ENCODE results near the gene MPHOSPH9.
A peak's percentile ranks its signal among the peaks of the same experiment; 100 is the strongest.

MPHOSPH9 gene
- total RNA-seq, result 66.8 to 90.4 (median 84.4) reads per million in 3 donors

GRCh38 chr12:123232807-123233504, at the start of gene MPHOSPH9, which contains the start of gene MTRFR:
Gene MPHOSPH9 (minus strand): TSS chr12:123233141. CDS start chr12:123230364, 2,777 bp downstream.
Gene MTRFR (plus strand): TSS chr12:123233436. CDS start chr12:123253675, 20,239 bp downstream.
- Histone ChIP-seq H3K27me3 (replicated peaks; ENCODE audit: control insufficient read depth, insufficient read depth, low read length, poor library complexity, severe bottlenecking) (no peaks in the 10 kb centered on the region), H3K4me1 (ENCODE audit: control insufficient read depth, insufficient read depth, low read length, poor library complexity, severe bottlenecking) (peaks cover 18% of the 10 kb centered on the region), H3K27ac (ENCODE audit: insufficient read depth, low read length, poor library complexity, severe bottlenecking) (peak within 1 kb of the TSS; percentile 91), H3K4me3 (ENCODE audit: insufficient read depth, low read depth, low read length, poor library complexity, severe bottlenecking) (peak within 1 kb of the TSS; percentile 76), H3K36me3 (ENCODE audit: control insufficient read depth, insufficient read depth, low read length) (no peaks in the 10 kb centered on the region), H3K9me3 (ENCODE audit: control insufficient read depth, low read length) (no peaks in the 10 kb centered on the region)
- peak; percentile 98 to 99 (median 99) for DNase-seq

- Histone ChIP-seq H3K27ac (ENCODE audit: insufficient read depth, low read length, poor library complexity, severe bottlenecking) (no peak overlapping the region), H3K9me3 (ENCODE audit: control insufficient read depth, low read length) (no peaks in the 10 kb centered on the region), H3K4me1 (ENCODE audit: control insufficient read depth, insufficient read depth, low read length, poor library complexity, severe bottlenecking) (no peaks in the 10 kb centered on the region), H3K27me3 (replicated peaks; ENCODE audit: control insufficient read depth, insufficient read depth, low read length, poor library complexity, severe bottlenecking) (no peaks in the 10 kb centered on the region), H3K36me3 (ENCODE audit: control insufficient read depth, insufficient read depth, low read length) (no peaks in the 10 kb centered on the region), H3K4me3 (ENCODE audit: insufficient read depth, low read depth, low read length, poor library complexity, severe bottlenecking) (no peak overlapping the region)
- DNase-seq, result no peak
Measured at GRCh38 chr12:123282111-123282510, 49.2 kb upstream of the MPHOSPH9 start.

GRCh38 chr12:123280971-123281370, 48.0 kb upstream of the MPHOSPH9 start:
- Histone ChIP-seq H3K9me3 (ENCODE audit: control insufficient read depth, low read length) (no peaks in the 10 kb centered on the region), H3K4me3 (ENCODE audit: insufficient read depth, low read depth, low read length, poor library complexity, severe bottlenecking) (no peak overlapping the region), H3K27me3 (replicated peaks; ENCODE audit: control insufficient read depth, insufficient read depth, low read length, poor library complexity, severe bottlenecking) (no peaks in the 10 kb centered on the region), H3K4me1 (ENCODE audit: control insufficient read depth, insufficient read depth, low read length, poor library complexity, severe bottlenecking) (no peaks in the 10 kb centered on the region), H3K36me3 (ENCODE audit: control insufficient read depth, insufficient read depth, low read length) (no peaks in the 10 kb centered on the region), H3K27ac (ENCODE audit: insufficient read depth, low read length, poor library complexity, severe bottlenecking) (no peak overlapping the region)
- DNase-seq, result no peak

- no peaks in the 10 kb centered on the region for H3K36me3 ChIP-seq (ENCODE audit: control insufficient read depth, insufficient read depth, low read length)
- DNase-seq, result no peak
- no peak overlapping the region for H3K27ac ChIP-seq (ENCODE audit: insufficient read depth, low read length, poor library complexity, severe bottlenecking)
- H3K9me3 ChIP-seq (ENCODE audit: control insufficient read depth, low read length), result no peaks in the 10 kb centered on the region
- no peak overlapping the region for H3K4me3 ChIP-seq (ENCODE audit: insufficient read depth, low read depth, low read length, poor library complexity, severe bottlenecking)
- no peaks in the 10 kb centered on the region for H3K4me1 ChIP-seq (ENCODE audit: control insufficient read depth, insufficient read depth, low read length, poor library complexity, severe bottlenecking)
- H3K27me3 ChIP-seq (replicated peaks; ENCODE audit: control insufficient read depth, insufficient read depth, low read length, poor library complexity, severe bottlenecking), result no peaks in the 10 kb centered on the region
Measured at GRCh38 chr12:123278101-123278627, 45.2 kb upstream of the MPHOSPH9 start.

GRCh38 chr12:123273166-123273565, 40.2 kb upstream of the MPHOSPH9 start:
- H3K4me3 ChIP-seq (ENCODE audit: insufficient read depth, low read depth, low read length, poor library complexity, severe bottlenecking), result no peak overlapping the region
- no peaks in the 10 kb centered on the region for H3K36me3 ChIP-seq (ENCODE audit: control insufficient read depth, insufficient read depth, low read length)
- no peaks in the 10 kb centered on the region for H3K27me3 ChIP-seq (replicated peaks; ENCODE audit: control insufficient read depth, insufficient read depth, low read length, poor library complexity, severe bottlenecking)
- peaks cover 9% of the 10 kb centered on the region for H3K4me1 ChIP-seq (ENCODE audit: control insufficient read depth, insufficient read depth, low read length, poor library complexity, severe bottlenecking)
- no peaks in the 10 kb centered on the region for H3K9me3 ChIP-seq (ENCODE audit: control insufficient read depth, low read length)
- no peak for DNase-seq
- H3K27ac ChIP-seq (ENCODE audit: insufficient read depth, low read length, poor library complexity, severe bottlenecking), result no peak overlapping the region

GRCh38 chr12:123271001-123271668, 38.2 kb upstream of the MPHOSPH9 start:
- Histone ChIP-seq H3K36me3 (ENCODE audit: control insufficient read depth, insufficient read depth, low read length) (no peaks in the 10 kb centered on the region), H3K27me3 (replicated peaks; ENCODE audit: control insufficient read depth, insufficient read depth, low read length, poor library complexity, severe bottlenecking) (no peaks in the 10 kb centered on the region), H3K4me3 (ENCODE audit: insufficient read depth, low read depth, low read length, poor library complexity, severe bottlenecking) (peak overlapping the region; percentile 62), H3K9me3 (ENCODE audit: control insufficient read depth, low read length) (no peaks in the 10 kb centered on the region), H3K27ac (ENCODE audit: insufficient read depth, low read length, poor library complexity, severe bottlenecking) (no peak overlapping the region), H3K4me1 (ENCODE audit: control insufficient read depth, insufficient read depth, low read length, poor library complexity, severe bottlenecking) (peaks cover 9% of the 10 kb centered on the region)
- DNase-seq, result peak; percentile 50 to 60 (median 51)

GRCh38 chr12:123270214-123271000, 37.5 kb upstream of the MPHOSPH9 start:
- peak overlapping the region; percentile 62 for H3K4me3 ChIP-seq (ENCODE audit: insufficient read depth, low read depth, low read length, poor library complexity, severe bottlenecking)
- no peaks in the 10 kb centered on the region for H3K9me3 ChIP-seq (ENCODE audit: control insufficient read depth, low read length)
- peaks cover 9% of the 10 kb centered on the region for H3K4me1 ChIP-seq (ENCODE audit: control insufficient read depth, insufficient read depth, low read length, poor library complexity, severe bottlenecking)
- DNase-seq, result no peak
- no peaks in the 10 kb centered on the region for H3K36me3 ChIP-seq (ENCODE audit: control insufficient read depth, insufficient read depth, low read length)
- H3K27ac ChIP-seq (ENCODE audit: insufficient read depth, low read length, poor library complexity, severe bottlenecking), result no peak overlapping the region
- H3K27me3 ChIP-seq (replicated peaks; ENCODE audit: control insufficient read depth, insufficient read depth, low read length, poor library complexity, severe bottlenecking), result no peaks in the 10 kb centered on the region

GRCh38 chr12:123269896-123270213, 36.9 kb upstream of the MPHOSPH9 start:
- Histone ChIP-seq H3K36me3 (ENCODE audit: control insufficient read depth, insufficient read depth, low read length) (no peaks in the 10 kb centered on the region), H3K4me1 (ENCODE audit: control insufficient read depth, insufficient read depth, low read length, poor library complexity, severe bottlenecking) (peaks cover 9% of the 10 kb centered on the region), H3K4me3 (ENCODE audit: insufficient read depth, low read depth, low read length, poor library complexity, severe bottlenecking) (peak overlapping the region; percentile 62), H3K9me3 (ENCODE audit: control insufficient read depth, low read length) (no peaks in the 10 kb centered on the region), H3K27ac (ENCODE audit: insufficient read depth, low read length, poor library complexity, severe bottlenecking) (peak overlapping the region; percentile 11), H3K27me3 (replicated peaks; ENCODE audit: control insufficient read depth, insufficient read depth, low read length, poor library complexity, severe bottlenecking) (no peaks in the 10 kb centered on the region)
- DNase-seq, result no peak

- Histone ChIP-seq H3K36me3 (ENCODE audit: control insufficient read depth, insufficient read depth, low read length) (no peaks in the 10 kb centered on the region), H3K4me1 (ENCODE audit: control insufficient read depth, insufficient read depth, low read length, poor library complexity, severe bottlenecking) (peaks cover 9% of the 10 kb centered on the region), H3K27me3 (replicated peaks; ENCODE audit: control insufficient read depth, insufficient read depth, low read length, poor library complexity, severe bottlenecking) (no peaks in the 10 kb centered on the region), H3K9me3 (ENCODE audit: control insufficient read depth, low read length) (no peaks in the 10 kb centered on the region), H3K4me3 (ENCODE audit: insufficient read depth, low read depth, low read length, poor library complexity, severe bottlenecking) (peak overlapping the region; percentile 62), H3K27ac (ENCODE audit: insufficient read depth, low read length, poor library complexity, severe bottlenecking) (peak overlapping the region; percentile 11)
- DNase-seq, result peak in 1 of 3 donors; percentile 21
Measured at GRCh38 chr12:123269395-123269892, 36.5 kb upstream of the MPHOSPH9 start.

All from effector memory CD4-positive, alpha-beta T cell (primary cell).